ENCODE measurements around the gene KIF12. TPM values are rescaled to one million over a fixed set of nuclear protein-coding genes. Genes with fewer than 3 reads are reported as not detected.
"Not testable (repeated sequence)": the region's sequence is repeated elsewhere in the genome, so short reads cannot be mapped to it uniquely, and the experiment has no call there.

The KIF12 gene
- total RNA-seq, 1 experiment from 2014 or later = 0.12 TPM

- DNase-seq (ENCODE audit: low read depth) = peak; percentile 19
Measured at GRCh38 chr9:114047717-114048116, 51.4 kb downstream of the KIF12 start.

- DNase-seq (ENCODE audit: low read depth) = peak; percentile 34
Measured at GRCh38 chr9:114046875-114047274, 52.2 kb downstream of the KIF12 start.

GRCh38 chr9:114046237-114046755 is 52.8 kb downstream of the KIF12 start:
- no peak for DNase-seq (ENCODE audit: low read depth)

- not testable (repeated sequence) for DNase-seq (ENCODE audit: low read depth)
Measured at GRCh38 chr9:114043660-114044059, 55.4 kb downstream of the KIF12 start.

Other genes starting within 250 kb of the KIF12 start
- 4.6 and 5.7 TPM in 2 replicates for gene ZNF618, start 223.0 kb downstream of the KIF12 start, total RNA-seq (2014; rRNA removed; shearing (Covaris generic))
- gene AMBP, start 21.0 kb downstream of the KIF12 start, total RNA-seq (2014; rRNA removed; shearing (Covaris generic)) = 0.10 TPM in 1 of 2 replicates, not detected in the other
- gene COL27A1, start 56.2 kb upstream of the KIF12 start, total RNA-seq (2014; rRNA removed; shearing (Covaris generic)) = 0.44 and 2.0 TPM in 2 replicates
- 0.57 TPM in 1 of 2 replicates, not detected in the other for gene ORM1, start 223.8 kb upstream of the KIF12 start, total RNA-seq (2014; rRNA removed; shearing (Covaris generic))
- gene ORM2, start 230.6 kb upstream of the KIF12 start, total RNA-seq (2014; rRNA removed; shearing (Covaris generic)) = not detected in 2 replicates

Data from M059J (cell line).